ENCODE measurements around the gene DMRTC1B.
"Not testable (repeated sequence)": the region's sequence is repeated elsewhere in the genome, so short reads cannot be mapped to it uniquely, and the experiment has no call there.

The DMRTC1B gene

DNA sequence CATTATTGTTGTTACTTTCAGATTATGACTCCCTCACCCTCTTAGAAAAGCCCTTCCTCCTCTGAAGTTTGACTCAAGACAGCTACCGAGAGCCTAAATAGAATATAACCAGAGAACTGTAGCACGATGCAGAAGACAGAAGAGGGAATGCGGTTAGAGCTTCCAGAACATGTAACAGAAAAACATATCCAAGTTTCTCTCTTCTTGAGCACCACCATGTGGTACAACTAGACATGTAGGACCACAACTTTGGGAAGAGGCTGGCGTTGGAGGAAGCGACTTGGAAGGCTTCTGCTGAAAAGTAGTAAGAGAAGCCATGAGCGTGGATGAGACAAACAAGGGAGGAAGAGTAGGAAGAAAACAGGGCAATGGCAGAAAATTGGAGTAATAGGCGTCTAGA, 31.1 kb upstream of the DMRTC1B start:
- H2BK120ac ChIP-seq (ENCODE audit: insufficient read depth, low read length, poor library complexity); H3K36me3 ChIP-seq (ENCODE audit: control insufficient read depth in 1 of 2, insufficient read depth in 2 of 2, low read length in 2 of 2); H4K91ac ChIP-seq (ENCODE audit: low read depth, low read length); H3K79me1 ChIP-seq (ENCODE audit: low read length); H3K9me3 ChIP-seq (ENCODE audit: insufficient read depth, low read depth, low read length); H3K18ac ChIP-seq (ENCODE audit: low read length); H3K9ac ChIP-seq (ENCODE audit: low read length); H3K4me1 ChIP-seq (ENCODE audit: control insufficient read depth in 1 of 2, insufficient read depth in 2 of 2, low read length in 2 of 2); H2BK5ac ChIP-seq (ENCODE audit: low read depth, low read length, poor library complexity); H3K27me3 ChIP-seq (ENCODE audit: insufficient read depth, low read length); H3K4me2 ChIP-seq (ENCODE audit: low read length); H3K27ac ChIP-seq (ENCODE audit: low read depth, low read length); H2AFZ ChIP-seq (ENCODE audit: insufficient read depth, low read length, poor library complexity); DNase-seq; H3K23ac ChIP-seq (ENCODE audit: low read length); H2AK5ac ChIP-seq (ENCODE audit: low read length); H3K4ac ChIP-seq (ENCODE audit: low read depth, low read length); H4K12ac ChIP-seq (ENCODE audit: low read depth, low read length); H3K4me3 ChIP-seq (ENCODE audit: low read depth, low read length); H2BK12ac ChIP-seq (ENCODE audit: low read length); H3K14ac ChIP-seq (ENCODE audit: low read length); H3K79me2 ChIP-seq (ENCODE audit: control insufficient read depth, insufficient read depth, low read length, poor library complexity); H4K8ac ChIP-seq (ENCODE audit: low read depth, low read length): not testable (repeated sequence)
- WGBS (ENCODE audit: extremely low coverage, insufficient coverage, insufficient read length) = no CpG with 5 or more reads among the region's 7 CpGs

DNA sequence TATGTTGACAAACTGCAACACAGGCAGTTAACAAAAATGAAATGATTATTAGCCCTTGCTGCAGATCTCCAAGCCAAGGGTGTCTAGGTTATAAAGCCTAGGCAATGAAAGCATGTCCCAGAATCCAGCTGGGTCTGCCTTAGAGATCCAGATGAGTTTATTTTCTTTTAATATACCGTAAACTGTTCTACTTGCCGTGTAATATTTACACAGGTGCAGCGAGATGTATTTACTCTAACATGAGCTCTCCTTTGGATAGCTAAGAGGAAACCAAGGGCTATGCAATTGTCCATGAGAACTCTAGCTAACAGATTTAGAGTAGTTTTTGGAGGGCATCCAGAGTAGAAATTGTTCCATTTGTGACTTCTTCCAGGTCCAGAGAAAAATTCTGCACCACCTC, 28.1 kb upstream of the DMRTC1B start:
- H3K27ac ChIP-seq (ENCODE audit: low read depth, low read length); H4K8ac ChIP-seq (ENCODE audit: low read depth, low read length); H2BK12ac ChIP-seq (ENCODE audit: low read length); H3K36me3 ChIP-seq (ENCODE audit: control insufficient read depth in 1 of 2, insufficient read depth in 2 of 2, low read length in 2 of 2); H2BK120ac ChIP-seq (ENCODE audit: insufficient read depth, low read length, poor library complexity); H3K4me1 ChIP-seq (ENCODE audit: control insufficient read depth in 1 of 2, insufficient read depth in 2 of 2, low read length in 2 of 2); H3K79me2 ChIP-seq (ENCODE audit: control insufficient read depth, insufficient read depth, low read length, poor library complexity); H2BK5ac ChIP-seq (ENCODE audit: low read depth, low read length, poor library complexity); H3K9ac ChIP-seq (ENCODE audit: low read length); H3K23ac ChIP-seq (ENCODE audit: low read length); H4K91ac ChIP-seq (ENCODE audit: low read depth, low read length); H3K9me3 ChIP-seq (ENCODE audit: insufficient read depth, low read depth, low read length); H3K4me3 ChIP-seq (ENCODE audit: low read depth, low read length); DNase-seq; H3K4me2 ChIP-seq (ENCODE audit: low read length); H3K4ac ChIP-seq (ENCODE audit: low read depth, low read length); H3K79me1 ChIP-seq (ENCODE audit: low read length); H2AFZ ChIP-seq (ENCODE audit: insufficient read depth, low read length, poor library complexity); H3K14ac ChIP-seq (ENCODE audit: low read length); H2AK5ac ChIP-seq (ENCODE audit: low read length); H3K18ac ChIP-seq (ENCODE audit: low read length); H3K27me3 ChIP-seq (ENCODE audit: insufficient read depth, low read length); H4K12ac ChIP-seq (ENCODE audit: low read depth, low read length): not testable (repeated sequence)
- no CpG with 5 or more reads among the region's 3 CpGs for WGBS (ENCODE audit: extremely low coverage, insufficient coverage, insufficient read length)

DNA sequence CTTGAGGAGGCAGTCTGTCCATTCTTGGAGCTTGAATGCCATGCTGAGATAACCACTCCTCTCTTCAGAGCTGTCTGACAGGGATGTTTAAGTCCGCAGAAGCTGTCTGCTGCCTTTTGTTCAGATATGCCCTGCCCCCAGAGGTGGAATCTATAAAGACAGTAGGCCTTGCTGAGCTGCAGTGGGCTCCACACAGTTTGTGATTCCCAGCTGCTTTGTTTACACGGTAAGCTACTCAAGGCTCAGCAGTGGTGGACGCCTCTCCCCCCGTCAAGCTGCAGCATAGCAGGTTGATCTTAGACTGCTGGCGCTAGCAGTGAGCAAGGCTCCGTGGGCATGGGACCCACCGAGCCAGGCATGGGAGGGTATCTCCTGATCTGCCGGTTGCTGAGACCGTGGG, 16.2 kb upstream of the DMRTC1B start:
- not testable (repeated sequence) for H3K36me3 ChIP-seq (ENCODE audit: control insufficient read depth in 1 of 2, insufficient read depth in 2 of 2, low read length in 2 of 2); H3K4me2 ChIP-seq (ENCODE audit: low read length); H3K4ac ChIP-seq (ENCODE audit: low read depth, low read length); H2BK120ac ChIP-seq (ENCODE audit: insufficient read depth, low read length, poor library complexity); H4K8ac ChIP-seq (ENCODE audit: low read depth, low read length); H3K18ac ChIP-seq (ENCODE audit: low read length); H3K79me2 ChIP-seq (ENCODE audit: control insufficient read depth, insufficient read depth, low read length, poor library complexity); H3K27ac ChIP-seq (ENCODE audit: low read depth, low read length); H3K14ac ChIP-seq (ENCODE audit: low read length); H3K9me3 ChIP-seq (ENCODE audit: insufficient read depth, low read depth, low read length); H3K4me3 ChIP-seq (ENCODE audit: low read depth, low read length); H4K12ac ChIP-seq (ENCODE audit: low read depth, low read length); H2AFZ ChIP-seq (ENCODE audit: insufficient read depth, low read length, poor library complexity); H3K79me1 ChIP-seq (ENCODE audit: low read length); H3K23ac ChIP-seq (ENCODE audit: low read length); DNase-seq; H2BK5ac ChIP-seq (ENCODE audit: low read depth, low read length, poor library complexity); H2BK12ac ChIP-seq (ENCODE audit: low read length); H3K27me3 ChIP-seq (ENCODE audit: insufficient read depth, low read length); H3K9ac ChIP-seq (ENCODE audit: low read length); H3K4me1 ChIP-seq (ENCODE audit: control insufficient read depth in 1 of 2, insufficient read depth in 2 of 2, low read length in 2 of 2); H4K91ac ChIP-seq (ENCODE audit: low read depth, low read length); H2AK5ac ChIP-seq (ENCODE audit: low read length)
- WGBS (ENCODE audit: extremely low coverage, insufficient coverage, insufficient read length) = no CpG with 5 or more reads among the region's 9 CpGs

DNA sequence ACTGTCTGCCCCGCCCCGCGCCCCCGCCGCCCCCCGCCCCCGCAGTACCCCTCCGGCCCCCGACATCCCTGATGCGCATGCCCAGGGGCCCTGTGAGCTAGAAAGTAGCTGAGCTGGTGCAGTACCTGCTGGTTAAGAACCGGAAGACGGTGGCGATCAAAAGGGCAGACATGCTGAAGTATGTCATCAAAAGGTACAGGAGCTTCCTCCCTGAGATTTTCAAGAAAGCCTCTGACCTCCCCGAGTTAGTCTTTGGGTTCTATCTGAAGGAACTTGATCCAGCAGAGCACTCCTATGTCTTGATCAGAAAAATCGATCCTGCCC, 739 bp downstream of the DMRTC1B start:
- H3K36me3 ChIP-seq (ENCODE audit: control insufficient read depth in 1 of 2, insufficient read depth in 2 of 2, low read length in 2 of 2); H3K27me3 ChIP-seq (ENCODE audit: insufficient read depth, low read length); H4K8ac ChIP-seq (ENCODE audit: low read depth, low read length); H2BK12ac ChIP-seq (ENCODE audit: low read length); H2BK5ac ChIP-seq (ENCODE audit: low read depth, low read length, poor library complexity); H4K12ac ChIP-seq (ENCODE audit: low read depth, low read length); H3K14ac ChIP-seq (ENCODE audit: low read length); H3K18ac ChIP-seq (ENCODE audit: low read length); H4K91ac ChIP-seq (ENCODE audit: low read depth, low read length); DNase-seq; H3K4me3 ChIP-seq (ENCODE audit: low read depth, low read length); H3K27ac ChIP-seq (ENCODE audit: low read depth, low read length); H3K4me1 ChIP-seq (ENCODE audit: control insufficient read depth in 1 of 2, insufficient read depth in 2 of 2, low read length in 2 of 2); H3K9me3 ChIP-seq (ENCODE audit: insufficient read depth, low read depth, low read length); H3K79me2 ChIP-seq (ENCODE audit: control insufficient read depth, insufficient read depth, low read length, poor library complexity); H3K23ac ChIP-seq (ENCODE audit: low read length); H3K79me1 ChIP-seq (ENCODE audit: low read length); H3K9ac ChIP-seq (ENCODE audit: low read length); H2AK5ac ChIP-seq (ENCODE audit: low read length); H3K4me2 ChIP-seq (ENCODE audit: low read length); H2AFZ ChIP-seq (ENCODE audit: insufficient read depth, low read length, poor library complexity); H3K4ac ChIP-seq (ENCODE audit: low read depth, low read length); H2BK120ac ChIP-seq (ENCODE audit: insufficient read depth, low read length, poor library complexity): not testable (repeated sequence)
- WGBS (ENCODE audit: extremely low coverage, insufficient coverage, insufficient read length) = no CpG with 5 or more reads among the region's 15 CpGs

DNA sequence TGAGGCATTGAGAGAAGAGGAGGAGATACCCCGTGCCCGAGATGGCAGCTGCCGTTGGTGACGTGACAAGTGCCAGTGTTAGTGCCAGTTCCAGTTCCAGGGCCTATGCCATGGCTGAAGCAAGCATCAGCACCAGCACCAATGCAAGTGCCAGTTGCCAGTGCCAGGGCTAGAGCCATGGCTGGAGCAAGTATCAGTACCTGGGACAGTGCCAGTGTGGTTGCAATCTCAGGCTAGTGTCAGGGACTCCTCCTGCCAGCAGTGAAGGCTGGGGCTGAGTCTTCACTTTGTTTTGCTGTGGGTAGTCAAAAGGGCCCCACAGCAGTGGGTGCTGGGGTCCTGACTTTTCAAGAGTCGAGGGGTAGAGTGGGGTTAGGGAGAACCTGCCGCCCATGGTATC, 1.5 kb downstream of the DMRTC1B start:
- H4K91ac ChIP-seq (ENCODE audit: low read depth, low read length); H3K79me1 ChIP-seq (ENCODE audit: low read length); H3K36me3 ChIP-seq (ENCODE audit: control insufficient read depth in 1 of 2, insufficient read depth in 2 of 2, low read length in 2 of 2); DNase-seq; H2AK5ac ChIP-seq (ENCODE audit: low read length); H2AFZ ChIP-seq (ENCODE audit: insufficient read depth, low read length, poor library complexity); H2BK12ac ChIP-seq (ENCODE audit: low read length); H2BK5ac ChIP-seq (ENCODE audit: low read depth, low read length, poor library complexity); H3K9me3 ChIP-seq (ENCODE audit: insufficient read depth, low read depth, low read length); H3K18ac ChIP-seq (ENCODE audit: low read length); H3K23ac ChIP-seq (ENCODE audit: low read length); H3K27me3 ChIP-seq (ENCODE audit: insufficient read depth, low read length); H3K79me2 ChIP-seq (ENCODE audit: control insufficient read depth, insufficient read depth, low read length, poor library complexity); H3K4me2 ChIP-seq (ENCODE audit: low read length); H3K27ac ChIP-seq (ENCODE audit: low read depth, low read length); H3K9ac ChIP-seq (ENCODE audit: low read length); H3K14ac ChIP-seq (ENCODE audit: low read length); H3K4me1 ChIP-seq (ENCODE audit: control insufficient read depth in 1 of 2, insufficient read depth in 2 of 2, low read length in 2 of 2); H3K4me3 ChIP-seq (ENCODE audit: low read depth, low read length); H2BK120ac ChIP-seq (ENCODE audit: insufficient read depth, low read length, poor library complexity); H4K12ac ChIP-seq (ENCODE audit: low read depth, low read length); H4K8ac ChIP-seq (ENCODE audit: low read depth, low read length); H3K4ac ChIP-seq (ENCODE audit: low read depth, low read length): not testable (repeated sequence)
- no CpG with 5 or more reads among the region's 6 CpGs for WGBS (ENCODE audit: extremely low coverage, insufficient coverage, insufficient read length)

All from trophoblast cell (in vitro differentiated cells and primary cell).